HG03025 (cell line): ENCODE data around the gene CASP6.
A peak's percentile ranks its signal among the peaks of the same experiment; 100 is the strongest.

Experiments
- ATAC-seq: cut with Tn5 transposase; IDR thresholded peaks from one replicate; pipeline ENCODE4 v1.9.1; 2021; ENCODE audit warnings: mild to moderate bottlenecking, moderate library complexity; ENCODE audit not compliant: unreplicated experiment, low FRiP score

CASP6 gene

DNA sequence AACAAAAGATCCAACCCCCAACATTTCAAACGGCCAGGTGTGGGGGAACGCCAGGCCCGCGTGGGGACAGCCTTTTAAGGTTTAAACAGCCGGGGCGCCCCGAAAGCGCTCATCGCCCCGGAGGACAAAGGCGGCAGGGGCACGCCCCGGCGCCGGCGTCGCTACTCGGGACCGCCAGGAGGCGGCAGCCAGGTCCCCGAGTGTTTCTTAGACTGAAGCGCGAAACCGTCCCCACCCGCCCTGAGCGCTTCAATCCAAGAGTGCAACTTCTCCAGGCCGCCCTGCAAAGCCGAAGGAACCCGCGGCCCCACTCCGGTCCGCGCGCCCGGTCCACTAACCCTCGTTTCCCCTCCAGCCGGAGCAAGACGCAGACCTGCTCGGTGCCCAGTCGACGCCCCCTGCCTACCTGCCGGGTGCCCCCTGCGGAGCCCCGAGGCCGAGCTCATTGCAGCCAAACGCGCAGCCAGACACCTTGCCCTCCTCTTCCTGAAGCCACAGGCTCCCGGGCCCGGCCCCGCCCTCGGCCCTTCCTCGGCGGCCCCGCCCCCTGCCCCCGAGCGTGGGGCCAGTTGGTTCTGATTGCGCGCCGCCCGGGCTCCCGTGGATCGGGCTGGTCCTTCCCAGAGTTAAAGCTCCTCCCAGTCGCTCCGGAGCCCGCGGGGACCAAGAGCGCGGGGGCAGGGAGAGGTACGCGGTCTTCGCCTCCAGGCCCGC, at the start of gene CASP6:
TSS of gene CASP6 (minus strand) at position 496 of the 714 bp plus-strand sequence. CDS start at position 446, 50 bp downstream.
- peak; percentile 77 for ATAC-seq

DNA sequence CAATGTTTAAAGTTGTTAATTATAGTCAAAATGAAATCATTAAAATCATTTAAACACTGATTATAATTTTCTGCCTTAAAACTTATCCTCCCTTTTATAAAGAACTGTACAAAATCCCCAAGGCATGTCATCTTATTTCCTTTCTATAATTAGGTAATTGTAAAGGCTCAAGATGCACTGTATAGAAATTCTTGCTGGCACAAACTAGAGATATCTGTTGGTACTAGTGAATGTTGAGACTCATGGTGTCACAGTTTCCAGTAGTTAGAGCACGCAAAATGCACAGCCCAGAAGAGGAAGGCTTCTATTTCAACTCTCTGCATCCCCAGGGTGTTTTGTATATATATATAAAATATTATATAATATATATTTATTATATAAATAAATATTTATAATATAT, 49.3 kb upstream of the CASP6 start:
- ATAC-seq: no peak

DNA sequence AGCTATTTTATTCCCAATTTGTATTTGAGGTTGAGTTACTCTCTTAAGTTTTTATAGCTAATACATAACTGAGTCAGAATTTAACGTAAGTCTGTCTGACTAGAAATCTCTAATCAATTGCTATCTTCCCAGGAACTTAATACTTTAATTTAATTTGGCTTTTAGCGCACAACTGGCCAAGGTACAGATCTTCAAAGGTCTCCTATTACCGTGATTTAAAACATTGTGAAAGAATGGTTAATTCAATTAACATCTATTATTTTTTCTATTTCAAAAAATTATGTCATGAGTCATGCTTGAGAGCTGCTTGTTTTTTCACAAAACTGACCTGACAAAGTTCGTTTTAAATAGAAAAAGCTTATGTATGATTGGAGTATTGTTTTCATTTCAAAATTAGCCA, 48.6 kb upstream of the CASP6 start:
- no peak for ATAC-seq

DNA sequence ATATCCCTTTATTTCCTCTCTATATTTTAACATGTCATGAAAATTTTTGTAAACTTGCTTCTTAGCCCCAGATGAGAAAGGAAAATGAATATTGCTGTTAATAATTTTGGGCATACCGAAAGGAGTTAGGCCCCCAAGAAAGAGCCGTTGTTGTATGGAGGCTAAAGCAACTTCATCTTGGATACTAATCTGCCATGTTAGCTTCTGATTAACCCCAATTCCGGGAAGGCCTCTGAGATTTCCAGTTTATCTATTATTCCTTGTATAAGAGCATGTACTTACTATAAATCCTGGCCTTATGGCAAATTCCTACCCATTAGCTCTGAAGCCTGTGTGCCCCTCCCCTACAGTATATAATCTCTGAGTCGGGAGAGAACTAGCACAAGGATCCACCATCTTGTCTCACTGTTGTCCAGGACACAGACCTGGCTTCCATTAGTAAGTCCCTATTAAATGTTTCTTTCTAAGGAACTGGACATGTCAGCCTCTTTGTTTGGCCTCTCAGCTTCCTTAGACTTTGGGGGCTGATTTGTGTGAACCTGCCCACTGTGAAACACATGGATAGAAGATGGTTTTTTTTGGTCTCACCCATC, 47.5 kb upstream of the CASP6 start:
- ATAC-seq: no peak

DNA sequence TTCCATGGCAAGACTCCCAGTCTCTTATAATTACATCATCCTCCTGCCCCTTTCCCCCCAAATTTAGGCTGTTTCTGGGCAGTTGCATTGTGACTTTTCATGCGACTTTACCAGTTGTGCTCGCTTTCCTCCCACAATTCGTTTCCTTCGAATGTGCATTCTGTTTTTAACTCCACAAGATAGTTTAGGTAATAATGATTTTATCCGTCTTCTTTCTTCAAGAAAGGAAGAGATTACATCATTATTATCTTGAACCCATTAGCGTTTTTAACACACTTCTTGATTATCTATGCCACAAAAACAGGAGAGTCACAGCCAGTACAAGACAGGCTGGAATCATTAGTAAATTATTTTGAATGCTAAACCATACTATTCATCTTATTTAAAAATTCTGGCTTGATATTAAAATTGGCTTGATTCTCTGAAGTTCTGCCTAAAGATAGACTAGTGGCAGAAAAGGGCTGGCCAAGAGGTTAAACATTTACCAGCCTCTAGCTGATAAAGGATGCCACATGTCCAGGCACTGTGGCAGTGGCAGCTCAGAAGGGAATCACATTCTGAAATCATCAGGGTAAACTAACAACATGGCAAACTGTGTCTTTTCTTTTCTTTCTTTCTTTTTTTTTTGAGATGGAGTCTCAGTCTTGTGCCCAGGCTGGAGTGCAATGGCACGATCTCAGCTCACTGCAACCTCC, 46.3 kb upstream of the CASP6 start:
- no peak for ATAC-seq

DNA sequence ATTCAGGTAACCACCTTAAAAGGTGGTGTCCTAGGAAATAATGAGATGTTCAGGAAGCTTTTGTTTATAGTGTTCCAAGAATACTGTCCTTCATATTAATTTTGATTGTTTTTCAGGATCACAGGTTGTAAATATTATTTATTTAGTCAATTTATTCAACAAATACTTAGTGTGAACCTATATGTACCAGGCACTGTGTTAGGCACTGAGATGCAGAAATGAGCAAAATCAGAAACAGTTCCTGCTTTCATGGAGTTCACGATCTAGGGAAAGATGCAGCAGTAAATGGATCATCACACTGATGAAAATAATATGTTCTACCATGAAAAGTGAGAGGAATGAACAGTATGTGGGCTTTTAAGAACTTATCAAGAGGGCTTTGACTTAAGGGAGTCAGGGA, 44.9 kb upstream of the CASP6 start:
- ATAC-seq: no peak

DNA sequence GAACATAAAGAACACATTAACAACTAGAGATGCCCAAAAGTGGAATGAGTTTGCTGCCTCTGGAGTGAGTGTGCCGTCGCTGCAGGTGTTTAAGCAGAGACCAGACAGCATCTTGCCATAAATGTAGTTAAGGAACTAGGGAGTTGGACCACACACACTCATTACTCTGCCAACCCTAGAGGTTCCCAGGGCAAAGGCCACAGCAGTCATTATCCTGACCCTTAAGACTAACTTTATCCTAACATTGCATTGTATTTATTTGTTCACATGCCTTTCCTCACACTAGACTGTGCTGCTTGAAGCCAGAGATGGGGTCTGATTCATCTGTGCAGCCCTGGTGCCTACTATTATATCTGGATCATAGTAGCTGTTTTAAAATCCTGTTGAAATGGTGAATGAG, 43.5 kb upstream of the CASP6 start:
- ATAC-seq: no peak

DNA sequence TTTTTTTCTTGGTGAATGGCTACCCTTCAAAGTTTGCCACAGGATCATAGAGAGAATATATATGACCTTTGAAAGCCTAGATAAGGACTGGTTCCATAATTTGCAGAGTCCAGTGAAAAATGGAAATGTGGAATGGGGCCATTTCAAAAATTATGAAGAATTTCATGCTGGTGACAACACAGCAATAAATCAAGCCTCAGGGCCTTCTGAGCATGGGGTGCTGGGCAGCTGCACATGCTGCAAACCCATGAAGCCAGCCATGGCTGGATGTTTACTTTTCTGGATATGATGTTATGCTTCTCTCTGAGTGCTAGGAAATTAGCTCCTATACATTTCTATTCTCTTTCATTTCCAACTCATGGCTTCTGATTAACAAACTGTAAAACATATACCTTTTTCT, 42.6 kb upstream of the CASP6 start:
- ATAC-seq: no peak

DNA sequence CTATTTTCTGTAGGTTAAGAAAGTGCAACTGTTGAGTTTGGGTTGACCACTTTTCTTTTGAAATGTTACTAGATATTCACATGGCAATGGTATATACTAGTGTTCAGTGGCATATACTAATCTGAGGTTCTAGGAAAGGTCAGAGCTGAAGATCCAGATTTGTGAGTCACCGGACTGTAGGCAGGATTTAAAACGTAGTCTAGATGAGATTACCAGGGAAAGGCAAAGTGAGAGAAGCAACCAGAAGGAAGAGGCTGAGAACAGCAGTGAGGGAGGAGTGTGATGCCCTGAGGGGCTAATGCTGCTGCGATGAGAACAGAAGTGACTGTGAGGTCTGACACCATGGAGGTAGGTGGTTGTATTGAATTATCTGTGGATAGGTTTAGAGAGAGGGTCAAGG, 36.3 kb upstream of the CASP6 start:
- no peak for ATAC-seq

DNA sequence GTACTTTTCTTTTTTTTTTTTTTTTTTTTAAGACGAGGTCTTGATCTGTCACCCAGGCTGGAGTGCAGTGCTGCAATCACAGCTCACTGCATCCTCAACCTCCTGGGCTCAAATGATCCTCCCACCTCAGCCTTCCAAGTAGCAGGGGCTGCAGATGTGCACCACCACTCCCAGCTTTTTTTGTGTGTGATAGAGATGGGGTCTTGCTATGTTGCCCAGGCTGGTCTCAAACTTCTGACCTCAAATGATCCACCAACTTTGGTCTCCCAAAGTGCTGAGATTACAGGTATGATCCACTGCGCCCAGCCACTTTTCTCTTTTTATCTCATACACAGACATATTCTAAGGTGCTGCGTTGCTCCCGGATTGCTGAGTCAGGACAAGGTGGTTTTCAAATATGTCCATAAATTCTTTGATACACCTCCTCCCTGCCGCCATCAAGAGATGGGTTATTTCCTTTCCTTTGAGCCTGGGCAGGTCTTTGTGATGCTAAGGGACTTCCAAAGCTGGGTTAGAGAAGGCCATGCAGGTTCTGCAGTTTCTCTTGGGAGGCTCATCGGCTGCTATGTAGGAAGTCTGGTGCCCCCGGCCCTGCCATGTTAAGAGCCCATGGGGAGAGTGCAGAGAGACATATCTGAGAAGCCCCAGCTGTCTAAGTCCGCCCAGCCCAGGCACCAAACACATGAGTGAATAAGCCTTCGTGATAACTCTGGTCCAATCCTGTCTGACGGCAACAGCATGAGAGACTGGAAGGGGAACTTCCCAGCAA, 35.0 kb upstream of the CASP6 start:
- no peak for ATAC-seq

- ATAC-seq: no peak
Observed at GRCh38 chr4:109735566-109736365, 32.5 kb upstream of the CASP6 start.

DNA sequence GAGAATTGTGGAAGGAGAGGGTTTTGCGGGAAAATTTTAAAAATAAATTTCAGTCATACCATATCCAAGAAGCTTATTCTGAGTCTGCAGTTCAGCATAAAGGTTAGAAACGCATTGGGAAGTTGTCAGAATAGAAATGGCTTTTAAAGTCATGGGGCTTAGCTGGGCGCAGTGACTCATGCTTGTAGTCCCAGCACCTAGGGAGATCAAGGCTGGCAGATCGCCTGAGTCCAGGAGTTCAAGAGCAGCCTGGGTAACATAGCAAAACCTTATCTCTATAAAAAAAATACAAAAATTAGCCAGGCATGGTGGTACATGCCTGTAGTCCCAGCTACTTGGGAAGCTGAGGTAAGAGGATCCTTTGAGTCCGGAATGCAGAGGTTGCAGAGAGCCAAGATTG, 30.5 kb upstream of the CASP6 start:
- ATAC-seq: no peak

- ATAC-seq: no peak
Observed at GRCh38 chr4:109730619-109731545, 27.6 kb upstream of the CASP6 start.

DNA sequence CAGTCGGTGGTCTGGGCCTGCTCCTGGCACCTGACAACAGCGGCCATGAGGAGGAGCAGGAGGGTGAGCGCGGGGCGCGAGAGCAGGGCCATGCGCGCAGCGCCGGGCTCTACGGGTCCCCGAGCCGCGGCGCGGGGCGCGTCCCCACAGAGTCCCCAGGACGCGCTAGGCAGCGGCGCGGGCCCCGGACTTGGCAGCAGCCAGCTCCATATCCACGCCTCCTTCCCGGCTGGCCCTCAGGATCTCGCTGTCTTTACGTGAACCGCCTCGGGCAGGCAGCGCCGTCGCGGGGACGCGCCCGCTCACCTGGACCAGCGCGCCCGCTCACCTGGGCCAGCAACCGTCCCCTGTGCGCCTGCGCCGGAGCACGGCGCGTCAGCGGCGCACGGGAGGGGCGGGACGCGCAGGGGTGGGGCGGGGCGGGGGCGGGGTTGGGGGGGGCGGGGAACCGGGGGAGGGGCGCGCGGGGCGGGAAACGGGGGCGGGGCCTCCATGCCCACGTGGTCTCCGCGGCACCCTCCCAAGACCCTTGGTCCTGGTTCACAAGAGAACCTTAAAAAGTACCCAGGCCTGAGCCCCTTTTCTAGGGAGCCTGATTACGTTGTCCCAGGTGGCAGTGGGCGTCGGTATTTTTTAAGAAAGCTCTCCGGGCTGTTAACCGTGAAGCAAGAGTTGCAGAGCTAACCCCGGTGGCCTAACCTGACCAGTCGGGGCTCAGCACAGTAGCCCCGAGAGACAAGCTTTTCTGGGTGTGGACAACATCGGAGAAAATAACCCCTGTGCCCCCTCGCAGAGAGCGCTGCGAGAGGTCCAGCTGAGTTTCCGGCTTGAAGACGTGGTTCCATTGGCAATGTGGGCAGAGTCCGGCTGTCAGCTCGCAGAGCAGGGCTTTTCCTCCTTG, 26.7 kb upstream of the CASP6 start, which contains the start of gene PLA2G12A:
TSS of gene PLA2G12A (minus strand) at position 353 of the 901 bp plus-strand sequence. CDS start at position 92, 261 bp downstream.
- peak; percentile 84 for ATAC-seq

GRCh38 chr4:109729117-109729717, 26.0 kb upstream of the CASP6 start:
- no peak for ATAC-seq

GRCh38 chr4:109728385-109728784, 25.1 kb upstream of the CASP6 start:
- no peak for ATAC-seq

DNA sequence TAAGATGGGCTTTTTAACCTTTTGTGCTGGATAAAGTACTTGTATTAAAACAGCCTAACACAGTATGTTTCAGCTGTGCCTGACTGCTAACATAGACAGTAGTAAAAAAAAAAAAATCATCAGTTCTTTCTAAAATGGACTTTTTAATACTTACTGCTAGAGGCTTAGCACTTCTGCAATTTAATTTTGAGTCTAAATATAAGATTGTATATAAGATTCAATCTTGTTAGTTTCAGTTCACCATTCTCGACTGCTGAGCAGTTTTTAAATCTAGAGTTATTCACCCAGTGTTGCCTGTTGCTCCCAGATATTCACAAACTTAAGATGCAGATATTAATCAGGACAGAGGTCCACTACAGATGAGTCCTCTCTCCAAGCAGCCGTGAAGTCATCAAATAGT, 19.9 kb upstream of the CASP6 start:
- no peak for ATAC-seq

- ATAC-seq: no peak
Observed at GRCh38 chr4:109722357-109722756, 19.1 kb upstream of the CASP6 start.
